H1 (cell line): ENCODE data around the gene RBM4B.

Experiments
- EP300 ChIP-seq, 2 experiments: IDR thresholded peaks; 1 replicate in 1 of 2; 2 replicates in 1 of 2; pipeline ENCODE4 v1.6.1; 2011 to 2012; ENCODE audit warnings: low read depth in 2 of 2, low read length in 2 of 2, mild to moderate bottlenecking in 2 of 2, borderline replicate concordance in 1 of 2, inconsistent platforms in 1 of 2, moderate library complexity in 1 of 2
- KDM1A ChIP-seq: fragments of 200-600, 300-600 bp; sonication (generic); IDR thresholded peaks from 2 replicates; pipeline ENCODE4 v1.7.1; 2016; ENCODE audit warnings: mild to moderate bottlenecking, low read length, borderline replicate concordance
- POLR2AphosphoS5 ChIP-seq: IDR thresholded peaks from 2 replicates; pipeline ENCODE4 v1.6.1; 2011; ENCODE audit warnings: low read depth, low read length
- SIN3A ChIP-seq, 2 experiments: IDR thresholded peaks in 1 of 2; conservative IDR thresholded peaks in 1 of 2; 2 replicates each; pipeline ENCODE4 v1.6.1; 2011 to 2012; ENCODE audit warnings: low read length in 2 of 2, improper control_type of control experiment in 1 of 2, low read depth in 1 of 2, mild to moderate bottlenecking in 1 of 2
- TAF1 ChIP-seq: IDR thresholded peaks from 2 replicates; pipeline ENCODE4 v1.6.1; 2011; ENCODE audit warnings: mild to moderate bottlenecking, low read depth, low read length
- TEAD4 ChIP-seq: IDR thresholded peaks from 2 replicates; pipeline ENCODE4 v1.6.1; 2012; ENCODE audit warnings: low read depth, low read length, inconsistent platforms, mixed read lengths
- YY1 ChIP-seq: IDR thresholded peaks from 2 replicates; pipeline ENCODE4 v1.6.1; 2011; ENCODE audit warnings: low read depth, mild to moderate bottlenecking, low read length
- ZNF274 ChIP-seq: IDR thresholded peaks from 2 replicates; pipeline ENCODE4 v1.7.0; 2012; ENCODE audit warnings: low read length, borderline replicate concordance; ENCODE audit errors: extremely low read depth

- no peak for TF ChIP-seq POLR2AphosphoS5
- TF ChIP-seq KDM1A = no peak
- TF ChIP-seq TEAD4 = no peak
- TF ChIP-seq TAF1 = no peak
- no peak for TF ChIP-seq ZNF274
- no peak for TF ChIP-seq YY1
- no peak for TF ChIP-seq SIN3A (conservative IDR thresholded peaks at IDR 0.05 in 1 of 2, IDR thresholded peaks at IDR 0.05 in 1 of 2; ENCODE audit: low read depth in 1 of 2, low read length in 2 of 2)
- no peak for TF ChIP-seq EP300 (IDR thresholded peaks at IDR 0.05; ENCODE audit: borderline replicate concordance in 1 of 2, low read depth in 2 of 2, low read length in 2 of 2)
Observed at GRCh38 chr11:66715346-66716085, 37.8 kb upstream of the RBM4B start.
